GM10266 (cell line): ENCODE data around the gene TMA7.

Experiments used
- DNase-seq: peaks from one replicate; pipeline ENCODE4 v3.0.0; 2012; ENCODE audit errors: extremely low spot score
- TF ChIP-seq, protein P1 (sequence below): IDR thresholded peaks from 2 replicates; pipeline ENCODE4 v1.5.1; 2012; ENCODE audit warnings: mild to moderate bottlenecking, low read depth; ENCODE audit not compliant: control insufficient read depth, insufficient read depth; ENCODE audit errors: missing control alignments

TMA7 gene

DNA sequence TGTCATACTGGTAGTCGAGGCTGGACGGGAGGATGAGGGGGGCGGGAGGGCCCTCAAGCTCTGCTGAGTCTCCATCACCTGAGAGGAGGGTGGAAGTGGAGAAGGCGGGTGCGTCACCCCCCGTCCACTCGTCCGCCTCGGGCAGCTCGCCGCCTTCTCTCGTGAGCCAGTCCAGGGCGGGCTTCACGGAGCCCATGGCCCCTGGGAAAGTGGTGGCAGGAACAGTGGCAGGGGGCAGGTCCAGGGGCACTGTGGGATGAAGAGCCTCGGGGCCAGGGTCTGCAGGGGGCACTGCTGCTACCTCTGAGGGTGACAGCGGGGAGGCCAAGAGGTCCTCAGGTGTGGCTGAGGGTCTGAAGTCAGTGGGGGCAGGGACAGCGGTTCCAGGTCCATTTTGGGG lies 20.5 kb upstream of the TMA7 start:
- TF ChIP-seq, protein P1, sequence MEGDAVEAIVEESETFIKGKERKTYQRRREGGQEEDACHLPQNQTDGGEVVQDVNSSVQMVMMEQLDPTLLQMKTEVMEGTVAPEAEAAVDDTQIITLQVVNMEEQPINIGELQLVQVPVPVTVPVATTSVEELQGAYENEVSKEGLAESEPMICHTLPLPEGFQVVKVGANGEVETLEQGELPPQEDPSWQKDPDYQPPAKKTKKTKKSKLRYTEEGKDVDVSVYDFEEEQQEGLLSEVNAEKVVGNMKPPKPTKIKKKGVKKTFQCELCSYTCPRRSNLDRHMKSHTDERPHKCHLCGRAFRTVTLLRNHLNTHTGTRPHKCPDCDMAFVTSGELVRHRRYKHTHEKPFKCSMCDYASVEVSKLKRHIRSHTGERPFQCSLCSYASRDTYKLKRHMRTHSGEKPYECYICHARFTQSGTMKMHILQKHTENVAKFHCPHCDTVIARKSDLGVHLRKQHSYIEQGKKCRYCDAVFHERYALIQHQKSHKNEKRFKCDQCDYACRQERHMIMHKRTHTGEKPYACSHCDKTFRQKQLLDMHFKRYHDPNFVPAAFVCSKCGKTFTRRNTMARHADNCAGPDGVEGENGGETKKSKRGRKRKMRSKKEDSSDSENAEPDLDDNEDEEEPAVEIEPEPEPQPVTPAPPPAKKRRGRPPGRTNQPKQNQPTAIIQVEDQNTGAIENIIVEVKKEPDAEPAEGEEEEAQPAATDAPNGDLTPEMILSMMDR = no peak
- no peak for DNase-seq

DNA sequence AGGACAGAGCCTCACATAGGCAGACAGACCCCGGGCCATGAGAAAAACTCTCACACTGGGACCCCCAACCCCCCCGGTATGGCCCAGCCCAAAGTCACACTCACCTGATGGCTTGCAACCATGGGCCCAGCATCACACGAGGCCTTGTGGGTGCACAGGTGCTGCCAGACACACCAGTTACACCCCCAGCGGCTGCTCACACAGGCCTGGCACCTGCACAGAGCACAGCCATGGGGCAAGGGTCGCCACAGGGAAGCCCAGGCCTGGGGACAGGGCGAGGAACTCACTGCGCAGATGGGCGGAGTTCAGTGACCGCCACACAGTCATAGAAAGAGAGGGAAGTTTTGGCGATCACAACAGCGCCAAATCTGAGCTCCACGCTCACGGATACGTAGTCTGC lies 19.5 kb upstream of the TMA7 start:
- TF ChIP-seq, protein P1 = no peak
- DNase-seq = no peak

DNA sequence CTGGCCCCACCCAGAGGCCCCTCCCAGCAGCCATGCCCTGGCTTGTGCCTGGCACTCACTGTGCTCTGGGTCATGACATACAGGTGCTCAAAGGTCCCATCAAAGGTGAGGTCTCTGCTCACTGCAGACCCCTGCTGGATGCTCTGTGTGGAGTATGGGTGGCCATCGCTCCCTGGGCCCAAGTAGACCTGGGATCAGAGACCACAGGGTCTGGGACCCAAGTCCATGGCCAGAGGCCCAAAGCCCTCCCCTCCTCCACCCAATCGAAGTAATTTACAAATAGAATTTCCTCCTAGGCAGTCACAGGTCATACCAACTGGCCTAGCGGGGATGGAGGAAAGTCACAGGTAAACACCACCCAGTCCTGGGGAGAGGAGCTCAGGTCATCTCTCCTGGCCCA lies 17.8 kb upstream of the TMA7 start:
- no peak for DNase-seq
- TF ChIP-seq, protein P1 = peak; percentile 23

DNA sequence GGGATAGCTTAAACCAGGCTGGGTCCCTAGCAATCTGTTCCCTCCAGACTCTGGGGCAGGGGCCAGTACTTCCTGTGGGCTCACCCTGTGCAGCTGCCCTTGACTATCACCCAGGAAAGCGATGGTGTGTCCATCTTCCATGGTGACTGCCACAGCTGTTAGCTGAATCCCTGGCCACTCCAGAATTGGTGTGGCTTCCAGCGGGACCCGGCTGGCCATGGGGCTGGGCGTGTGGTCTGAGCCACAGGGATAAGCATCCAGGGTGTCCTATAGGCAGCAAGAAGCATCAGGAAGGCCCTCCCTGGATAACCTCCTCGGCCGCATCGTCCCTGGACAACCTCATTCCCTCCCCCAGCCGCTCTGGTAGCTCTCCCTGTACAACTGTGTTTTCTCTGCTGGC lies 17.4 kb upstream of the TMA7 start:
- TF ChIP-seq, protein P1 = no peak
- DNase-seq = no peak

DNA sequence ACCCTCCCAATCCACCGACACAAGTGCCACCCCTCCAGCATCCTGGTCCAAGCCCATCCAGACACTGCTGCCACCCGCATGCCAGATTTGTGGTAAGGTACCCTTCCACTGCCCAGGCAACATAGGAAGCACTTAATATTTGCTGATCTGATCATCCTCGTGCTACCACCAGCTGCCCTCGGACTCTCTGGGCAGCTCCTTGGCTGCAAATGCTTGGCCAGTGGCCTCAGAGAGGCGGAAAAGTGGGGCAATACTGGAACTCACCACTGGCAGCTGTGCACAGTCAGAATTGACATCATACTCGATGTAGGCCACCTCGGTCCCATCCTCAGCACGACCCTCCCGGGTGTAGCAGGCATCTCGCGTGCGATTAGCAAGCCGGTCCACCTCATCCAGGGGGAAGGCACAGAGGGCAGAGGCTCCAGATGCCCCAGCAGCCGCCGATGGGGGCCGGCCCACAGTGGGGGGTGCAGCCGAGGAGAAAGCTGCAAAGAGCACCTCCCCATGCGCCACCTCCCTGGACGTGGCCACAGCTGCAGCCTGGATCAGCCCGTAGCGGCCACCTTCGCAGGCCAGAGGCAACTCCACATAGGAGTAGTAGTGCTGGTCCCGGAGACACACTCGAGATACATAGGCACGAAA lies 16.7 kb upstream of the TMA7 start:
- DNase-seq = no peak
- TF ChIP-seq, protein P1 = no peak

DNA sequence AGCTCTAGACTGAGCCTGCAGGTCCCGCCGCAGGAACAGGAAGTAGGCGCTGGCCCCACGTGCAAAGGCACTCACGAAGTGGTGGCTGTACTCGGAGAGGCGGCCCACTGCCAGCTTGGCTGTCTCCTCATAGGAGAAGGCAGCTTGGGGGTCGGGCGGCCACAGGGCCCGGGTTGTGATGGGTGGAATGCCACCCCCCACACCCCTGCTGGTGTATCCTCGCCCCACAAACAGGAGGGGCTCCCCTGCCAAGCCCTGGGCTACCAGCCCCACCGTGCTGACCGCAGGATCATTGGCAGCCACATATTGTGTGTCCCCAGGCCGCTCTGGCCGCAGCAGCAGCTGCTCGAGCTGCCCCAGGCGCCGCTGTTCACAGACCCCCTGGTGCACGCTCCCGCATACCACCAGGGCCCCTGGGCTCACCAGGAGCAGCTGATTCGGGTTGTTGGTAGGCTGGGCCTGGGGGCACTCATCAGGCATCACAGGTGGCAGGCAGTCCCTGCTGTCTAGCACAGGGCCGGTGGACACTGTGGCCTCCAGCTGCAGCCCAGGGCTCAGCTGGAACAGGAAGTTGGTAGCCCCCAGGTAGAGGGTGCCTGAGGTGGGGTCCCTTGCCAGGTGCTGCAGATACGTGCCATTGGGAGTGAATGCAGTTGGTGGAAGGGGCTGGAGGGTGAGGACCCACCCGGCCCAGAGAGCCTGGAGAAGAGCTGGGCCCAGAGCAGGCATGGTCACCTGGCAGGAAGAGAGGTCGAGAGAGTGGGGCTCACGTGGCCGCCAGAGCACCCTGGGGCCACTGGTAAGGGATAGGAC lies 16.0 kb upstream of the TMA7 start:
- TF ChIP-seq, protein P1 = no peak
- no peak for DNase-seq

DNA sequence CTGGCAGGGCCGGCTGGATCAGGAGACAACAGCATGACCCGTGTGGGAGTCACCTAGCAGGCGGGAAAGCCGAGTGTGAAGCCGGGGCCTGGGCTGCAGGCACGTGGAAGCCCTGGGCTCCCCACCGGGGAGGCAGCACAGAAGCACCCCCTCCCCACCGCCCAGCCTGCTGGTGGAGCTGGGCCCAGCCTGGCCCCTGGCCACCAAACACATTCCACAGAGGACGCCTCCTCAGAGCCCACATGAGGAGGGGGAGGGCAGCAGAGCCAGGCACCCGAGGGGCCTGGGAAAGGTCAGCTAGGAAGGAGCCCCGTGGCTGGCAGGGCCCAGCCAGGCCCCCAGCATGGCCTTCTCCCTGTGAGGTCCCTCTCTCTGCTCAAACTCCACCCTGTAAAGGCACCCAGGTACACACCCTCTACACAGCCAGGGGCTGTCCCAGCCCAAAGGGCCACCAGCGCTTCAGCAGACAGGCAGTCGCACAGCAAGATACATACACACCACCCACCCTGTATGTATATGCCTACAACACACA lies 14.7 kb upstream of the TMA7 start:
- DNase-seq = no peak
- TF ChIP-seq, protein P1 = no peak
